WTC11 (cell line): ENCODE results near the gene OGT. TPM values are rescaled to one million over a fixed set of nuclear protein-coding genes. Genes with fewer than 3 reads are reported as not detected.
"Not testable (repeated sequence)": the region's sequence is repeated elsewhere in the genome, so short reads cannot be mapped to it uniquely, and the experiment has no call there.

Source experiments
- ATAC-seq: fragments of 200-7000 bp; cut with Tn5 transposase; 2 replicates; pipeline ENCODE4 v1.10.0; 2021; ENCODE audit warnings: mild to moderate bottlenecking, moderate library complexity
- CTCF ChIA-PET: fragments of 300-600 bp; sonication (Branson Sonifier 250); formaldehyde crosslinking; loops from one replicate; lab custom pipeline; 2021; ENCODE audit warnings: antibody characterized with exemption; lab: Charles Lee
- POLR2A ChIA-PET: fragments of 350-600 bp; sonication (Branson Sonifier 250); formaldehyde crosslinking; loops from one replicate; lab custom pipeline; 2021; ENCODE audit warnings: antibody characterized with exemption; lab: Charles Lee
- DNase-seq: peaks from one replicate; pipeline ENCODE4 v3.0.0; 2021; ENCODE audit warnings: low spot score
- H3K27ac Mint-ChIP-seq: 2 replicates; pipeline ENCODE4 v1.8.0; 2021; ENCODE audit warnings: mixed read lengths
- H3K27me3 Mint-ChIP-seq: 2 replicates; pipeline ENCODE4 v1.8.0; 2021; ENCODE audit warnings: low read depth, mild to moderate bottlenecking, moderate library complexity, mixed read lengths
- H3K36me3 Mint-ChIP-seq: 2 replicates; pipeline ENCODE4 v1.8.0; 2021; ENCODE audit warnings: mixed read lengths
- H3K4me1 Mint-ChIP-seq: 2 replicates; pipeline ENCODE4 v1.8.0; 2022; ENCODE audit warnings: mixed read lengths
- H3K4me3 Mint-ChIP-seq: 2 replicates; pipeline ENCODE4 v1.8.0; 2021; ENCODE audit warnings: mild to moderate bottlenecking, moderate library complexity, mixed read lengths
- H3K9me3 Mint-ChIP-seq: 2 replicates; pipeline ENCODE4 v1.8.0; 2021; ENCODE audit warnings: mixed read lengths
- ATF6 ChIP-seq: sonication (generic); formaldehyde crosslinking; IDR thresholded peaks from 2 replicates; pipeline ENCODE4 v1.8.1; 2023; ENCODE audit warnings: mild to moderate bottlenecking, missing genetic modification reagents
- E2F5 ChIP-seq: sonication (generic); formaldehyde crosslinking; IDR thresholded peaks from 2 replicates; pipeline ENCODE4 v1.8.1; 2022; ENCODE audit warnings: mild to moderate bottlenecking, moderate library complexity, missing genetic modification reagents
- ETV6 ChIP-seq: sonication (generic); formaldehyde crosslinking; IDR thresholded peaks from 2 replicates; pipeline ENCODE4 v1.8.1; 2022; ENCODE audit warnings: mild to moderate bottlenecking, missing genetic modification reagents
- FOXP1 ChIP-seq: sonication (generic); formaldehyde crosslinking; IDR thresholded peaks from 2 replicates; pipeline ENCODE4 v1.8.0; 2022; ENCODE audit warnings: missing genetic modification reagents, mild to moderate bottlenecking, moderate library complexity, borderline replicate concordance
- GRHL2 ChIP-seq: fragments of 250-450 bp; sonication (Bioruptor Pico); IDR thresholded peaks from 2 replicates; pipeline ENCODE4 v1.8.0; 2022; ENCODE audit warnings: mild to moderate bottlenecking, moderate library complexity; ENCODE audit not compliant: insufficient replicate concordance, severe bottlenecking
- IRF2 ChIP-seq: sonication (generic); formaldehyde crosslinking; IDR thresholded peaks from 2 replicates; pipeline ENCODE4 v1.8.0; 2022; ENCODE audit warnings: low read depth, missing genetic modification reagents, borderline replicate concordance
- NFATC4 ChIP-seq: fragments of 250-450 bp; sonication (Bioruptor Pico); IDR thresholded peaks from 2 replicates; pipeline ENCODE4 v1.9.0; 2021; ENCODE audit warnings: mild to moderate bottlenecking
- NFE2L1 ChIP-seq: sonication (generic); formaldehyde crosslinking; IDR thresholded peaks from 2 replicates; pipeline ENCODE4 v1.8.1; 2023; ENCODE audit warnings: missing genetic modification reagents
- TCF7 ChIP-seq: sonication (generic); formaldehyde crosslinking; IDR thresholded peaks from 2 replicates; pipeline ENCODE4 v1.8.0; 2022; ENCODE audit warnings: mild to moderate bottlenecking, low read depth, missing genetic modification reagents, moderate library complexity
- TEAD4 ChIP-seq: sonication (generic); formaldehyde crosslinking; IDR thresholded peaks from 2 replicates; pipeline ENCODE4 v1.8.0; 2022; ENCODE audit warnings: mild to moderate bottlenecking, missing genetic modification reagents
- ZBTB21 ChIP-seq: sonication (generic); formaldehyde crosslinking; IDR thresholded peaks from 2 replicates; pipeline ENCODE4 v1.8.1; 2023; ENCODE audit warnings: mild to moderate bottlenecking, missing genetic modification reagents, borderline replicate concordance
- ZNF138 ChIP-seq: sonication (generic); formaldehyde crosslinking; conservative IDR thresholded peaks from 2 replicates; pipeline ENCODE4 v1.8.1; 2022; ENCODE audit warnings: mild to moderate bottlenecking, moderate library complexity, missing genetic modification reagents
- ZNF317 ChIP-seq: sonication (generic); formaldehyde crosslinking; IDR thresholded peaks from 2 replicates; pipeline ENCODE4 v1.8.1; 2023; ENCODE audit warnings: low read depth, mild to moderate bottlenecking, moderate library complexity, missing genetic modification reagents, borderline replicate concordance
- ZNF396 ChIP-seq: fragments of 250-450 bp; sonication (Bioruptor Pico); IDR thresholded peaks from 2 replicates; pipeline ENCODE4 v1.8.0; 2021; ENCODE audit warnings: mild to moderate bottlenecking, moderate library complexity, borderline replicate concordance
- ZNF423 ChIP-seq: fragments of 250-450 bp; sonication (Bioruptor Pico); IDR thresholded peaks from 2 replicates; pipeline ENCODE4 v2.1.2; 2022; ENCODE audit warnings: mild to moderate bottlenecking, moderate library complexity
- ZNF425 ChIP-seq: fragments of 250-450 bp; sonication (Bioruptor Pico); conservative IDR thresholded peaks from 2 replicates; pipeline ENCODE4 v1.9.0; 2021; ENCODE audit warnings: mild to moderate bottlenecking
- total RNA-seq: library from RNA; stranded (reverse); gene quantifications from 3 replicates; pipeline ENCODE4 v1.2.3, GENCODE V29; 2021
- TF ChIP-seq, protein P1 (sequence below): fragments of 250-450 bp; sonication (Bioruptor Pico); IDR thresholded peaks from 2 replicates; pipeline ENCODE4 v1.9.0; 2021; ENCODE audit warnings: moderate library complexity, mild to moderate bottlenecking, inconsistent platforms, borderline replicate concordance
- TF ChIP-seq, protein P2 (sequence below): sonication (generic); formaldehyde crosslinking; IDR thresholded peaks from 2 replicates; pipeline ENCODE4 v1.8.0; 2022; ENCODE audit warnings: mild to moderate bottlenecking, missing genetic modification reagents

OGT gene
- total RNA-seq, 1 experiment from 2014 or later: 126 TPM

- Mint-ChIP-seq H3K27ac (no peak overlapping the region), H3K4me3 (no peak overlapping the region), H3K36me3 (no peaks in the 10 kb centered on the region), H3K9me3 (peaks cover 4% of the 10 kb centered on the region; the same call in 1 of the 2 replicates), H3K27me3 (no peaks in the 10 kb centered on the region), H3K4me1 (peaks cover 4% of the 10 kb centered on the region; the same call in 1 of the 2 replicates)
- no peak for ATAC-seq
- ChIA-PET CTCF (interaction anchor here (0.5 kb wide), 1 partner anchor 59 kb away, joined by 3 read pairs; no protein-coding TSS in a partner anchor), POLR2A (no interaction called here)
- TF ChIP-seq GRHL2 (CRISPR knock-in tag) (no peak), NFE2L1 (CRISPR knock-in tag) (no peak), ZNF396 (CRISPR knock-in tag) (no peak), ATF6 (CRISPR knock-in tag) (no peak), IRF2 (no peak), ZNF317 (CRISPR knock-in tag) (no peak)
- TF ChIP-seq, protein P1, sequence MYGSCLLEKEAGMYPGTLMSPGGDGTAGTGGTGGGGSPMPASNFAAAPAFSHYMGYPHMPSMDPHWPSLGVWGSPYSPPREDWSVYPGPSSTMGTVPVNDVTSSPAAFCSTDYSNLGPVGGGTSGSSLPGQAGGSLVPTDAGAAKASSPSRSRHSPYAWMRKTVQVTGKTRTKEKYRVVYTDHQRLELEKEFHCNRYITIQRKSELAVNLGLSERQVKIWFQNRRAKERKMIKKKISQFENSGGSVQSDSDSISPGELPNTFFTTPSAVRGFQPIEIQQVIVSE: no peak
- no peak for DNase-seq
Measured at GRCh38 chrX:71493111-71493613, 39.7 kb upstream of the OGT start.

GRCh38 chrX:71495979-71496378 is 36.9 kb upstream of the OGT start:
- H3K4me3 Mint-ChIP-seq, H3K9me3 Mint-ChIP-seq, H3K36me3 Mint-ChIP-seq, POLR2A ChIA-PET, DNase-seq, CTCF ChIA-PET, H3K27me3 Mint-ChIP-seq, H3K27ac Mint-ChIP-seq, ATAC-seq: not testable (repeated sequence)
- peaks cover 18% of the 10 kb centered on the region for H3K4me1 Mint-ChIP-seq

- no peak for DNase-seq
- H3K4me1 Mint-ChIP-seq: peaks cover 21% of the 10 kb centered on the region
- CTCF ChIA-PET: no interaction called here
Measured at GRCh38 chrX:71496476-71496875, 36.4 kb upstream of the OGT start.

More at GRCh38 chrX:71496476-71496875, 36.4 kb upstream of the OGT start:
- TF ChIP-seq ZNF425 (CRISPR knock-in tag) (no peak), E2F5 (CRISPR knock-in tag) (no peak), ZNF423 (no peak), ZNF138 (CRISPR knock-in tag) (no peak), TEAD4 (CRISPR knock-in tag) (no peak), ETV6 (no peak), TCF7 (CRISPR knock-in tag) (no peak), ZBTB21 (CRISPR knock-in tag) (no peak), GRHL2 (CRISPR knock-in tag) (no peak), FOXP1 (CRISPR knock-in tag) (no peak), NFATC4 (CRISPR knock-in tag) (no peak)
- TF ChIP-seq, protein P2, sequence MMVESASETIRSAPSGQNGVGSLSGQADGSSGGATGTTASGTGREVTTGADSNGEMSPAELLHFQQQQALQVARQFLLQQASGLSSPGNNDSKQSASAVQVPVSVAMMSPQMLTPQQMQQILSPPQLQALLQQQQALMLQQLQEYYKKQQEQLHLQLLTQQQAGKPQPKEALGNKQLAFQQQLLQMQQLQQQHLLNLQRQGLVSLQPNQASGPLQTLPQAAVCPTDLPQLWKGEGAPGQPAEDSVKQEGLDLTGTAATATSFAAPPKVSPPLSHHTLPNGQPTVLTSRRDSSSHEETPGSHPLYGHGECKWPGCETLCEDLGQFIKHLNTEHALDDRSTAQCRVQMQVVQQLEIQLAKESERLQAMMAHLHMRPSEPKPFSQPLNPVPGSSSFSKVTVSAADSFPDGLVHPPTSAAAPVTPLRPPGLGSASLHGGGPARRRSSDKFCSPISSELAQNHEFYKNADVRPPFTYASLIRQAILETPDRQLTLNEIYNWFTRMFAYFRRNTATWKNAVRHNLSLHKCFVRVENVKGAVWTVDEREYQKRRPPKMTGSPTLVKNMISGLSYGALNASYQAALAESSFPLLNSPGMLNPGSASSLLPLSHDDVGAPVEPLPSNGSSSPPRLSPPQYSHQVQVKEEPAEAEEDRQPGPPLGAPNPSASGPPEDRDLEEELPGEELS: no peak
- TF ChIP-seq, all 79 proteins: peak for 0
- Mint-ChIP-seq H3K27me3 (no peaks in the 10 kb centered on the region), H3K36me3 (no peaks in the 10 kb centered on the region), H3K27ac (no peak overlapping the region), H3K9me3 (peaks cover 4% of the 10 kb centered on the region; the same call in 1 of the 2 replicates), H3K4me3 (no peak overlapping the region)
- POLR2A ChIA-PET: no interaction called here
- ATAC-seq: no peak
